ENCODE measurements around the gene NIPA2.

DNA sequence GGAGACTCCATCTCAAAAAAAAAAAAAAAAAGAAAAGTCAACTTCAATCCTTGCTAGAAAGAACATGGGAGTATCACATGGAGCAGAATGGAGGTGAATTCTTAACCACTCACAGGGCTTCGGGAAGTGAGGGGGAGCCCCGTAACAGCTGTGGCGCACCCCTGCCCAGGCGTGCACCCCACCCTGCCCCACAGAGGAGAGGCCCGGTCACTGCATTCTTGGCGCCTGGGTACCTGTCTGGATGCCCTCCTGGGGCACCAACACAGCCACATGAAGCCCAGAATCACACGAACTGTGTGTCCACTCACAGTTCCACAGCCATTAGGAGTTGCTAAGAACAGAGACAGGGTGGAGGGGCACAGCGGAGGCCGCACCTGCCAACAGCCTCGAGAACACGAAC lies 51.8 kb downstream of the NIPA2 start:
- TF ChIP-seq CTCF (IDR thresholded peaks at IDR 0.05), result no peak
- TF ChIP-seq POLR2A (IDR thresholded peaks at IDR 0.05), result no peak
- TF ChIP-seq EP300 (IDR thresholded peaks at IDR 0.05), result no peak
- no peak for TF ChIP-seq POLR2AphosphoS5 (IDR thresholded peaks at IDR 0.05)
